Left ventricle myocardium superior (tissue), 1 donor: ENCODE measurements around the gene ARHGAP28. TPM values are rescaled to one million over a fixed set of nuclear protein-coding genes. Genes with fewer than 3 reads are reported as not detected.
"Not testable (repeated sequence)": the region's sequence is repeated elsewhere in the genome, so short reads cannot be mapped to it uniquely, and the experiment has no call there.

Source experiments
- ATAC-seq: fragments of 200-7000 bp; cut with Tn5 transposase; one replicate; pipeline ENCODE4 v1.9.1; 2020; ENCODE audit warnings: mild to moderate bottlenecking, moderate library complexity
- DNase-seq: peaks from one replicate; pipeline ENCODE4 v3.0.0-alpha.2; 2020
- intact Hi-C: fragments of 100-400 bp; cut with micrococcal nuclease; formaldehyde crosslinking; loops from one replicate; pipeline ENCODE4 v1.11.0; 2022
- total RNA-seq: library from RNA; stranded (reverse); fragmentation: NEBNext Ultra II Directional; extraction: Animal tissue kit (Norgen Biotek cat#: 25700); gene quantifications from one replicate; pipeline ENCODE4 v1.2.1, GENCODE V29; 2021
- donor health status: DM: no; HTN: yes; CAD: no; lungs with severe emphysema.

Gene ARHGAP28
- total RNA-seq, 1 donor from 2014 or later, result 1.4 TPM

DNA sequence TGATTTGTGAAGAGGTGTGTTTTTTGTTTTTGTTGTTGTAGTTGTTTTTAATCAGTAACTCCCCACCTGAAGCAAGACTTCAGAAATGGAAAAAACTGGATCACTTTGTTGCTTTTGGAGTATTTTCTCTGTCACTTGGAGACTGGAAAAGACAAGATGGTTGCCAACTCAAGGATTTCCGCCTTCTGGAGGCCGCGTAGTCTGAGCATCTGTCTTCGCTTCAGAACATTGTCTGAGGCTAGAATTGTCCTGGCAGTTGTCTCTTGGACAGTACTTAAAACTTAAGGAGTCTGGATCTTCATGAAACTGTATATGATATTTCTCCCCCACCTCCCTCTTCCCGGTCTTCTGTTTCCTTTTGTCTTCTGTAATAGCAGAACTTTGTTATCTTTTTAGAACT lies 67.7 kb downstream of the ARHGAP28 start:
- intact Hi-C loops, result no loop called here
- DNase-seq (no peak), ATAC-seq (no peak)

DNA sequence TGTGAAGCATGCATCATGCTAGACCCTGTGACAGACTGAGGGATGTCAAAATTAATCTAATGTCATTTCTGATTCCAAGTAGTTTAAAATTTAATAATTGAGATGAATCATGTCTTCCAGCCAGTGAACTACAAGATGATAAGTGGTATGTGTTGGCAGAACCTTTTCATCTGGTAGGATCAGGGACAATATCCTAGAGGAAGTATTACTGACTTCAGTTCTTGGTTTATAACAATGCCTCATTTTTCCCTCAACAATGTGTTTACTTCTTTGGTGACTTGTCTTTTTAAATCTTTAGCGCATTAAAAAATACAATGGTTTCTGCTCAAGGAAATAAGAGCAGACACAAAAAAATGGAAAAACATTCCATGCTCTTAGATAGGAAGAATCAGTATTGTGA lies 69.4 kb downstream of the ARHGAP28 start:
- intact Hi-C loops, result no loop called here
- ATAC-seq (no peak), DNase-seq (no peak)

DNA sequence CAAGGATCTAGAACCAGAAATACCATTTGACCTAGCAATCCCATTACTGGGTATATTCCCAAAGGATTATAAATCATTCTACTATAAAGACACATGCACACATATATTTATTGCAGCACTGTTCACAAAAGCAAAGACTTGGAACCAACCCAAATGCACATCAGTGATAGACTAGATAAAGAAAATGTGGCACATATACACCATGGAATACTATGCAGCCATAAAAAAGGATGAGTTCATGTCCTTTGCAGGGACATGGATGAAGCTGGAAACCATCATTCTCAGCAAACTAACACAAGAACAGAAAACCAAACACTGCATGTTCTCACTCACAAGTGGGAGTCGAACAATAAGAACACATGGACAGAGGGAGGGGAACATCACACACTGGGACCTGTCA lies 70.8 kb downstream of the ARHGAP28 start:
- ATAC-seq, DNase-seq, intact Hi-C loops: not testable (repeated sequence)

DNA sequence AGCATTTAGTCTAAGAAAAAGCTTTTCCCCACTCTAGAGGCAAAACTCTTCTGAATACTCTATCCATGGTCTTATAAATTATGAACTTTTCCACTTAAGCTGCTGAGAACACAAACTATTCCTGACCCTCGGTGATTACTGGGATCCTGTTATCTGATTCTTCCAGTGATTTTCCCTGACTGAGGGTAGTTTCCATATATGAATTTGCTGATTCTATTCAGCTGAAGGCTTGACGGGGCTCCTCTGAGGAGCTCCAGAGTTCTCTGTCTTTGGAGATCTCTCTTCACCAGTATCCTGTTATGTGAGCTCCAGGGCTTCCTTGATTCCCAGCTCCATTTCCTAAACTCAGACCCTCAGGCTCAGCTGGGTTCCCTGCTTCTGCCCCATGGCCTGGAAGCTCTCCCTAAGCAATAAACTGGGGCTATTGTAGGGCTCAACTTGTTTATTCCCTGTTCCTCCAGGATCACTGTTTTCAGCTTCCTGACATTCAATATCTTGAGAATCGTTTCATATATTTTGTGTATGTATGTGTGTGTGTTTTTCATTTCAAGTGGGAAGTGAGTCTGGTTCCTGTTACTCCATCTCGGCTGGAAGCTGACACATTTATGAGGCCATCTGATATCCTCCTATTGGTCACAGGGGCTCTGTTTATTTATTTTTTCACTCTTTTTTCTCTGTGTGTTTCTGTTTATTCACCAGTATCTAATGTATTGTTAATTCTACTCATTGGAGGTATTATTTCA lies 78.2 kb downstream of the ARHGAP28 start:
- intact Hi-C loops, result no loop called here
- DNase-seq (no peak), ATAC-seq (no peak)

DNA sequence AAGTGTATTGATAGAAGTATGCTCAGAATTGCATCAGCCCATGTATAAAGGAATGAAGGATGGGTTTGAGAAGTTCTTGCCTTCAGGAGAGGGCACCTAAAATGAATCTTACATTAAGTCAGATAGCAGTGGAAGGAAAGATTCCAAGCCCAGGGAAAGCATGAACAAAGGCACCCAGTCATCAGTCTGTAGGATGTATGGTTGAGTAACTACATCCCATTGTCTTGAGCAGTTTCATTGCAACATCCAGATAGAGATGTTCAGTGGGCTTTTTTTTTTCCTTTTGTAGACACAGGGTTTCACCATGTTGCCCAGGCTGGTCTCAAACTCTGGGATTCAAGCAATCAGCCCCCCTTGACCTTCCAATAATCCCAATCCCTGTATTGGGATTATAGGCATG lies 80.7 kb downstream of the ARHGAP28 start:
- DNase-seq (no peak), ATAC-seq (no peak)
- intact Hi-C loops, result no loop called here

DNA sequence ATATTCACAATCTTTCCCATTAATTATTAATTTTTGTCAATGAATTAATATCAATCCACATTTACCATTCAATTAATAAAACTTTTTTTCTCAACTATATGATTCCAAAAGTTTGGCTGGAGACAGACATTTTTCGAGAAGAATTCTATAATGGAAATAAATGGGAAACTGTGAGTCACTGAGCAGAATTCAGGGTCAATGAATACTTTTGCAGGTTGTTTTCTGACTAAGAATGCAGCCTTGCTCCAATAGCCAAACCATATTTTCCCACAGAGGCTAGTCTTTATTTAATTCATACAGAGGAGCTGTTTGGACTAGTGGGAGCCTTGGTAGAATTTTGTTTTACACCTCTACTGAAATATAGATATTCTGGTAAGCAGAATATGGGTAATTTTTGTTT lies 82.3 kb downstream of the ARHGAP28 start:
- DNase-seq (no peak), ATAC-seq (no peak)
- intact Hi-C loops, result no loop called here

DNA sequence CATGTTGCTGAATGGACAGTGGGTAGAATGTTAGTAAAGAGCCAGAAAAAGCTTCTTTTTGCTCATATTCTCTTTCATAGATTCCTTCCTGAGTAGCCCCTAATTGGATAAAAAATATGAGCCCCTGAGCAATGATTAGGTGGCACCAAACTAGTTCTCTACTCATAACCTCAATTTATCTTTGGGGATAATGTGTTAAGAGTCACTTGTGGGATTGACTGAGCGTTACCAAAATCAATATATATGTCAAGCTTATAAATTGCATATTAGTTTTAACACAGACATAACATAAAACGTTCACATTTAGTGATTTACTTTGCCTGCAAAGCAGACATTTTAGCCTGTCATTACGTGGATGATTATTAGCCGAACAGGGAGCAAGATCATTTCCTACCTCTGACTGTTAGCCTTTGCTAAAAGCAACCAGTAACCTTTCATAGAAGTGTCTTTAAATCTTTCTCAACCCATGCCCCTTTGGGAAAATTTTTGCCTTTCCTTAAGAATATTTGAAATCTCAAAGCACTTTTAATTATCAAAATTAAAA lies 85.4 kb downstream of the ARHGAP28 start:
- intact Hi-C loops, result no loop called here
- DNase-seq (no peak), ATAC-seq (no peak)

DNA sequence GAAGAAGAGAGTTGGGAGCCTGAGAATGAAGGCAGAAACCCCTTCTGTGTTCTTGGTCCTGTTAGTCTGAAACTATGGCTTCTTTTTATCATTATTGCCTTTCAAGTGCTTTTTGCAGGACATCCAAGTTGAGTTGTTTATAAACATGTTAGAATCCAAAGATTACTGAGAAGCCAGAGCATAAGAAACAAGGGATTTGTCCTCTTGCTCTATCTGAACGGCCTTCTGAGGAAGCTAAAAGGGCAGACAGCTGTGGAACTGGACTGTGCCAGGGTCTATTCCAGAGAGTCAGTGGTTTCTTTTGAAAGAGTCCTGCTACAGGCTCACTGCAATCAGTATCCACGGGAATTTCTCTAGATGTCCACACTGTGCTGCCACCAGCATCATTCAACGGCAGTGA lies 86.6 kb downstream of the ARHGAP28 start:
- ATAC-seq (no peak), DNase-seq (no peak)
- intact Hi-C loops, result no loop called here

DNA sequence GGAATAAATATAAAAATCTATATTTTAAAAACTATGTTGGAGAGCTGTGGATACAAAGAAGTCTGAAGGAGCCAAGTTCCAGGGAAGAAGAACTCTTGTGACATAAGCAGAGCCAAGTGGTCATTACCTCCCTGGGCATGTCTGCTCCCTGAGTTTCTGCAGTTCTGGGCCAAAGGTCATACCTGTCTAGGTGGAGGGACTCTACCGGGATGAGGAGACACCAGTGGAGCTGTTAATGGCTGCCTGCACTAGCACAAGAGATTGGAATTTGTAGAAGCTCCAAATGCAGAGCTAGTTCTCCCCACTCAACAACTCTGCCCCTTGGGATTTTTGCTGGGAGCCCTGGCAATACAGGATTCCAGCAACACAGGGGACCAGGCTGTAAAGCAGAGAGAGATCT lies 89.8 kb downstream of the ARHGAP28 start:
- DNase-seq (no peak), ATAC-seq (no peak)
- intact Hi-C loops, result no loop called here

DNA sequence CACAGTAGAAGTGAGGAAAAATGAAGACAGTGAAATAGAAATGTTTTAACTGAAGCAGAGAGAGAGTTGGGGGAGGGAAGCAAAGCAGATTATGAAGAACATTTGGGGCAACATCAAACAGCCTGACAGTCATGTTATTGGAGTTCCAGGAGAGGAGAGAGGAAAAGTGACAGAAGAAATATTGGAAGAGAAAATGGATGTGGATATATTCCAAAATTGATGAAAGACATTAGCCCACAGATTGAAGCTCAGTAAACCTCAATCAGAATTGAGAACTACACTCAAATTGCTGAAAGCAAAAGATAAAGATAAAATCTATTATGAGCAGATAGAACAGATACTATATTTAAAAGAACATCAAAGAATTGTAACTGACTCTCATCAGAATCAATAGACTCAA lies 90.8 kb downstream of the ARHGAP28 start:
- intact Hi-C loops, result no loop called here
- ATAC-seq (no peak), DNase-seq (no peak)

DNA sequence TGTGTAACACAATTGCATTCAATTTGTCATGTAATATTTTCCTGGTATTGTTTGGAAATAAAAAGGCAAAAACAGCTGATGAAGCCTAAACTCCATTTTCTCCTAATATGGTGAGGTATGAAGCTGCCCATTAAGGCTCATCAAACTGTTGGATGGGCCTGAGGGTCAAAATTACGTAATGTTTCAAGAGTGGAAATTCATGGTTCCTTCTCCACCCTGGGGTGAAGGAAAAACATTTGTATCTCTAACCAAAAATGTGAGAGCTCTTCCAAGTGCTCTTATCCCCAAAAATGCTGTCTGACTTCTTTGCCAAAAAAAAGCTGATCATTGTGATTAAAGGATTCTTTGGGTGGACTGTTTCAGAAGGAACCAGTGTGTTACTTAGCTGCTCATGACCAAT lies 91.8 kb downstream of the ARHGAP28 start:
- intact Hi-C loops, result no loop called here
- ATAC-seq (no peak), DNase-seq (no peak)

DNA sequence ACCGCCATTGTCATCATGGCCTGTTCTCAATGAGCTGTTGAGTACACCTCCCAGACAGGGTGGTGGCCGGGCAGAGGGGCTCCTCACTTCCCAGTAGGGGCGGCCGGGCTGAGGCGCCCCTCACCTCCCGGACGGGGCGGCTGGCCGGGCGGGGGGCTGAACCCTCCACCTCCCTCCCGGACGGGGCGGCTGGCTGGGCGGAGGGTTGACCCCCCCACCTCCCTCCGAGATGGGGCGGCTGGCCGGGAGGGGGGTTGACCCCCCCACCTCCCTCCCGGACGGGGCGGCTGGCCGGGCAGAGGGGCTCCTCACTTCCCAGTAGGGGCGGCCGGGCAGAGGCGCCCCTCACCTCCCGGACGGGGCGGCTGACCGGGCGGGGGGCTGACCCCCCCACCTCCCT lies 97.6 kb downstream of the ARHGAP28 start:
- DNase-seq, intact Hi-C loops, ATAC-seq: not testable (repeated sequence)

DNA sequence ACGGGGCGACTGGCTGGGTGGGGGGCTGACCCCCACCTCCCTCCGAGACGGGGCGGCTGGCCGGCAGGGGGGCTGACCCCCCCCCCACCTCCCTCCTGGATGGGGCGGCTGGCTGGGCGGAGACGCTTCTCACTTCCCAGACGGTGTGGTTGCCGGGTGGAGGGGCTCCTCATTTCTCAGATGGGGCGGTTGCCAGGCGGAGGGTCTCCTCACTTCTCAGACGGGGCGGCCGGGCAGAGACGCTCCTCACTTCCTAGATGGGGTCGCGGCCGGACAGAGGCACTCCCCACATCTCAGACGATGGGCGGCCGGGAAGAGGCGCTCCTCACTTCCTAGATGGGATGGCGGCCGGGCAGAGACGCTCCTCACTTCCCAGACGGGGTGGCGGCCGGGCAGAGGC lies 98.0 kb downstream of the ARHGAP28 start:
- intact Hi-C loops, DNase-seq, ATAC-seq: not testable (repeated sequence)

DNA sequence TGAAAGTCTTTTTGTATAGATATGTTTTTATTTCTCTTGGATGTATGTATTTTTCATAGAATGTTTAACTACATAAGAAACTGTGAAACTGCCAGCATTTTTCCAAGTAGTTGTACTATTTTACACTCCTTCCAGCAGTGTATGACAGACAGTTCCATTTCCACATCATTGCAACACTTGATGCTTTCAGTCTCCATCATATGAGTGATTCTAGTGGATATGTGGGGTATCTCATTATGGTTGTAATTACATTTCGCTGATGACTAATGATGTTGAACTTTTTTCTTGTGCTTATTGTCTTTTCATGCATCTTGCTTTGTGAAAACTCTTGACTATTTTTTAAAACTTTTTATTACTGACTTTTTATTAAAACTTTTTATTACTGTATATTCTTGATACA lies 101.4 kb downstream of the ARHGAP28 start:
- ATAC-seq (no peak), DNase-seq (no peak)
- intact Hi-C loops, result no loop called here

DNA sequence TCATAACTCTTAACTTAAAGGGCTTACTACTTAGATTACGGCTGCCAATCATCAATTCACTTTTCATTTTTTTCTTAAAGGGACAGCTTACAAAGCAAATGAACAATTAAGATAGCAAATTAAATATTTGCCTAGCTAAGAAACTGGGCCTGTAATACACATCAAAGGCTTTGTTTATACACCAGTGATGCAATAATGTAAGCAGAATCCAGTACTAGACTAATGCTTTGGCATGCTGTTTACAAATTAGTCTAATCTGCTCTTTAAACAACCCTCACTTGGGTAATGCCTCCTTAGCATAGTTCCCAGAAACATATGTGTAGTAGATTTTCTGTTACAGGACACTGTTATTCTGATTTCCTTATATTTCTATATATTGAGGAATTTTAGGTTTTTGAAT lies 105.8 kb downstream of the ARHGAP28 start:
- ATAC-seq, result no peak
- DNase-seq, result no peak
- intact Hi-C loops, result no loop called here

DNA sequence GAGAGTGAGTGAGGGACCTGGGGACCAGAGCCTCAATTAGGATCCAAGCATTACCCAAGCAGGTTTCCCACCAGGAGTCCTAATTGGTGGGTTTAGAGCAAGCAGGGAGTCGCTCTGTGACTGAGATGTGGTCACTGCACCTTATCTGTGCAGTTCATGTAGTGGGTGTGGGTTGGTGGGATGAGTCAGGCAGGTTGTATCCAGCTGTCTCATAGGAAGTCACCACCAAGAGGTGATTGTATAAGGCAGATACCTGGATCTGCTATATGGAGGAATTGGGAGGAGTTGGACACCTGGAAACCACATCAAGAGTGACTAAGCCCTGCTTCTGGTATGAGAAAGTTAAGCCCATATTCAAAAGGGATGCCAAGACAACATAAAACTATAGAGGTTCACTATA lies 106.8 kb downstream of the ARHGAP28 start:
- no peak for DNase-seq
- intact Hi-C loops, result no loop called here
- no peak for ATAC-seq

DNA sequence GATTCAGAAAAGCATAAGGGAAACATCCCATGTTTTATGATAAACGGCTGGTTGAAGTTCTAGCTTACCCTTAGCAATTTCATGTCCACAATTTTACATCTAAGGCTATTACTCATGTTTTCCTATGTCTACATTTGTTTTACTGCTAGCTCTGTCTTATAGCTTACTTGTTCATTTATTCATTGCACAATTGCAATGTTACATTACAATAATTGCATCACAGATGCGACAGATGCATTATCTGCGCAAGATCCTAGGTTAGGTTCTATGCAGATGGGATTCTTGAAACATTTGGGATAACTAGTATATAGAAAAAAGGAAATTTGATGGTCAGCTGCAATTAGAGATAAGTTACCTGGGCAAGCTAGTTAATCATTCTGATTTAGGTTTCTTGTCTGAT lies 108.4 kb downstream of the ARHGAP28 start:
- intact Hi-C loops, result no loop called here
- ATAC-seq, result no peak
- DNase-seq, result no peak

DNA sequence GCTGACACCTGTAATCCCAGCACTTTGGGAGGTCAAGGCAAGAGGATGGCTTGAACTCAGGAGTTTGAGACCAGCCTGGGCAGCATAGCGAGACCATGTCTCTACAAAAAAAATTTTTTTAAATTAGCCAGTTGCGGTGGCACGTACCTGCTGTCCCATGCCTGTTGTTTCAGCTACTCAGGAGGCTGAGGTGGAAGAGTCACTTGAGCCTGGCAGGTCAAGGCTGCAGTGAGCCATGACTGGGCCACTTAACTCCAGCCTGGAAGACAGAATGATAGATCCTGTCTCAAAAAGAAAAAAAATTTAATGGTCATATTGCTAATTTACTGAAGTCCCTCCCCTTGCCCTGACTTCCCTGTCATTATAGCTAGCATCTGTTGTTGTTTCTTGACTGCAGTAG lies 112.6 kb downstream of the ARHGAP28 start:
- ATAC-seq, result no peak
- intact Hi-C loops, result no loop called here
- no peak for DNase-seq

DNA sequence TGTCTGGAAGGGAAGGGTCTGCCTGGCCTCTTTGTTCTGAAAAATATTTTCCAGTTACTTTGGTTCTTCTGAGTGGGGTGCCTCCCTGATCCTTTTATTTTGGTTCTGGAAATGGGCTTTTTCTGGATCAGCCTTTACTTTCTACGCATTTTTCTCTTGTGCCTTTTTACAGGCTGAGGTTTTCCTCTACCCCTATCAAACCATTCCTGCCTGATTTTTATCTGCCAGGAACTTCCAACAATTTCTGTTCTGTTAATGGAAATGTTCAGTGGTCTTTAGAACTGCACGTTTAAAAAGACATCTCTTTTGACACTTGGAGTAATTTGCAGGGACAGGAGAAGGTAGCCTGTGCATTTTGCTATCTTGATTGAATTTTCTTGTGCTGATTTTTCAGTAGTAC lies 113.8 kb downstream of the ARHGAP28 start:
- DNase-seq (no peak), ATAC-seq (no peak)
- intact Hi-C loops, result no loop called here

DNA sequence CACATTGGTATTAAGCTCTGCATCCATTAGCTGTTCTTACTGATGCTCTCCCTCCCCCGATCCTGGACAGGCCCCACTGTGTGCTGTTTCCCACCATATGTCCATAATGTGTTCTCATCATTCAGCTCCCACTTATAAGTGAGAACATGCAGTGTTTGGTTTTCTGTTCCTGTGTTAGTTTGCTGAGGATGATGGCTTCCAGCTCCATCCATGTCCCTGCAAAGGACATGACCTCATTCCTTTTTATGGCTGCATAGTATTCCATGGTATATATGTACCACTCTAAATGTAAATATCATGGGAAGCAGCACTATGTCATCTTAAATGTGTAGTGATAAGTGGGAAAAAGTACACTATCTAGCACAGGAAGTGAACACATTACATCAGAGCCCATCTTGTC lies 116.0 kb downstream of the ARHGAP28 start:
- intact Hi-C loops, ATAC-seq, DNase-seq: not testable (repeated sequence)

DNA sequence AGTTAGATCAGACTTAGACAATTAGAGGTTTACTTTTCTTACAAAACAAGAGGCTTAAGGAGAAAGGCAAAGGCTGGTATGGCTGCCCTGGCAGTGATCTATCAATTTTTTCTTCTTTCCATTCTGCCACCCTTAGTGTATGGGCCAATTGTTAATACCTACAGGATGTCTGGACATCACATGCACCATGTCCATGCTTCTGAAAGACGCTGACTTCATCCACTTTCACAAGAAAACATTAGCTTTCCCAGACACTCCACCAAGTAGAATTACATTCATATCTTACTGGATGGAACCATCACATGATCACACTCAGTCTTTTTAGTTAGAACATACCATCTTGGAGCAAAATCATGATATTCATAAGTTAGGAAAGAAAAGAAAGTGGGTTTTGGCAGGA lies 120.9 kb downstream of the ARHGAP28 start:
- ATAC-seq (no peak), DNase-seq (no peak)
- intact Hi-C loops, result no loop called here
